ENCODE measurements around the gene WDR35. TPM values are rescaled to one million over a fixed set of nuclear protein-coding genes. Genes with fewer than 3 reads are reported as not detected.
A peak's percentile ranks its signal among the peaks of the same experiment; 100 is the strongest.

The WDR35 gene
- total and polyA plus RNA-seq, 2 donors from 2014 or later = 6.0 to 21.2 TPM

DNA sequence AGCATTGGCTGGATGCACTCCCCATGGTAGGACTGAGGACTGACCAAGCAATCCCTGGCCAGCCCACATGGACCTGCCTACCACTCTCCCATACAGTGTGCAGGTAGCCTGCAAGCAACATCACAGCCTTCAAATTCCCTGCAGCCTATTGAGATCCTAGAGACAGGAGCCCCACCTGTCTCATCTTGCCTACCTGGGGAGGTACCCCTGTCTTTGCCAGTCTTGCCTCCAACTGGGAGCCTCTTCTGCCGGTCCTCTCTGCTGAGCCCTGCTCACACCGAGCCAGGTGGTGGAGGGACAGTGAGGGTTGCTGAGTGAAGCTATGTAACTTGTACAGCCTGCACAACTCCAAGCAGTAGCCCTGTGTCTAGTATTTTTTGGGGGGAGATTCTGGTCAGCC lies 118.1 kb downstream of the WDR35 start:
- intact Hi-C loops (cut with DNase I) = no loop called here
- no peaks in the 10 kb centered on the region for H3K27me3 ChIP-seq (ENCODE audit: control insufficient read depth, insufficient read depth, low read length)
- TF ChIP-seq, protein P1, sequence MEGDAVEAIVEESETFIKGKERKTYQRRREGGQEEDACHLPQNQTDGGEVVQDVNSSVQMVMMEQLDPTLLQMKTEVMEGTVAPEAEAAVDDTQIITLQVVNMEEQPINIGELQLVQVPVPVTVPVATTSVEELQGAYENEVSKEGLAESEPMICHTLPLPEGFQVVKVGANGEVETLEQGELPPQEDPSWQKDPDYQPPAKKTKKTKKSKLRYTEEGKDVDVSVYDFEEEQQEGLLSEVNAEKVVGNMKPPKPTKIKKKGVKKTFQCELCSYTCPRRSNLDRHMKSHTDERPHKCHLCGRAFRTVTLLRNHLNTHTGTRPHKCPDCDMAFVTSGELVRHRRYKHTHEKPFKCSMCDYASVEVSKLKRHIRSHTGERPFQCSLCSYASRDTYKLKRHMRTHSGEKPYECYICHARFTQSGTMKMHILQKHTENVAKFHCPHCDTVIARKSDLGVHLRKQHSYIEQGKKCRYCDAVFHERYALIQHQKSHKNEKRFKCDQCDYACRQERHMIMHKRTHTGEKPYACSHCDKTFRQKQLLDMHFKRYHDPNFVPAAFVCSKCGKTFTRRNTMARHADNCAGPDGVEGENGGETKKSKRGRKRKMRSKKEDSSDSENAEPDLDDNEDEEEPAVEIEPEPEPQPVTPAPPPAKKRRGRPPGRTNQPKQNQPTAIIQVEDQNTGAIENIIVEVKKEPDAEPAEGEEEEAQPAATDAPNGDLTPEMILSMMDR (IDR thresholded peaks at IDR 0.05; ENCODE audit: borderline replicate concordance, extremely low read depth, insufficient read depth) = no peak
- H3K9me3 ChIP-seq (ENCODE audit: control insufficient read depth in 2 of 3, insufficient read depth in 1 of 3, low read length in 3 of 3) = no peaks in the 10 kb centered on the region
- H3K4me1 ChIP-seq (ENCODE audit: control insufficient read depth in 2 of 3, insufficient read depth in 2 of 3, low read depth in 1 of 3, low read length in 3 of 3) = no peaks in the 10 kb centered on the region
- no peak overlapping the region for H3K27ac ChIP-seq (ENCODE audit: low read depth in 2 of 2, low read length in 2 of 2)
- FAIRE-seq (no peak), DNase-seq (no peak)
- no peaks in the 10 kb centered on the region for H3K36me3 ChIP-seq (ENCODE audit: control insufficient read depth in 2 of 3, insufficient read depth in 3 of 3, low read length in 3 of 3)
- H3K9ac ChIP-seq (ENCODE audit: low read length in 3 of 3) = no peak overlapping the region
- H3K4me3 ChIP-seq (ENCODE audit: low read length in 3 of 3) = no peak overlapping the region

DNA sequence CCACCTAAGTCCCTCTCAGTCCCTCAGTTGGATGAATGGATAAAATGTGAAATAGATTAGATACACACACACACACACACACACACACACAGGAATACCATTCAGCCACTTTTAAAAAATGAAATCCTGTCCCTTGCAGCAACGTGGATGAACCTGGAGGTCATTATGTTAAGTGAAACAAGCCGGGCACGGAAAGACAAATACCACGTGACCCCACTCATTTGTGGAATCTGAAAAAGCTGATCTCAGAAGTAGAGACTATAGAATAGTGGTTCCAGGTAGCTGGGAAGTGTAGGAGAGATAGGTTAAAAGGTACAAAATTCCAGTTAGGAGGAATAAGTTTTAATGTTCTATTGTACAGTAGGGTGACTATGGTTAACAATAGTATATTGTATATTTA lies 119.1 kb downstream of the WDR35 start:
- no peak for FAIRE-seq
- intact Hi-C loops (cut with DNase I) = no loop called here
- no peaks in the 10 kb centered on the region for H3K9me3 ChIP-seq (ENCODE audit: control insufficient read depth in 2 of 3, insufficient read depth in 1 of 3, low read length in 3 of 3)
- no peak overlapping the region for H3K4me3 ChIP-seq (ENCODE audit: low read length in 3 of 3)
- TF ChIP-seq, protein P1 (IDR thresholded peaks at IDR 0.05; ENCODE audit: borderline replicate concordance, extremely low read depth, insufficient read depth) = no peak
- no peak for DNase-seq
- no peak overlapping the region for H3K9ac ChIP-seq (ENCODE audit: low read length in 3 of 3)
- H3K4me1 ChIP-seq (ENCODE audit: control insufficient read depth in 2 of 3, insufficient read depth in 2 of 3, low read depth in 1 of 3, low read length in 3 of 3) = no peaks in the 10 kb centered on the region
- H3K27ac ChIP-seq (ENCODE audit: low read depth in 2 of 2, low read length in 2 of 2) = no peak overlapping the region
- H3K27me3 ChIP-seq (ENCODE audit: control insufficient read depth, insufficient read depth, low read length) = no peaks in the 10 kb centered on the region
- no peaks in the 10 kb centered on the region for H3K36me3 ChIP-seq (ENCODE audit: control insufficient read depth in 2 of 3, insufficient read depth in 3 of 3, low read length in 3 of 3)

DNA sequence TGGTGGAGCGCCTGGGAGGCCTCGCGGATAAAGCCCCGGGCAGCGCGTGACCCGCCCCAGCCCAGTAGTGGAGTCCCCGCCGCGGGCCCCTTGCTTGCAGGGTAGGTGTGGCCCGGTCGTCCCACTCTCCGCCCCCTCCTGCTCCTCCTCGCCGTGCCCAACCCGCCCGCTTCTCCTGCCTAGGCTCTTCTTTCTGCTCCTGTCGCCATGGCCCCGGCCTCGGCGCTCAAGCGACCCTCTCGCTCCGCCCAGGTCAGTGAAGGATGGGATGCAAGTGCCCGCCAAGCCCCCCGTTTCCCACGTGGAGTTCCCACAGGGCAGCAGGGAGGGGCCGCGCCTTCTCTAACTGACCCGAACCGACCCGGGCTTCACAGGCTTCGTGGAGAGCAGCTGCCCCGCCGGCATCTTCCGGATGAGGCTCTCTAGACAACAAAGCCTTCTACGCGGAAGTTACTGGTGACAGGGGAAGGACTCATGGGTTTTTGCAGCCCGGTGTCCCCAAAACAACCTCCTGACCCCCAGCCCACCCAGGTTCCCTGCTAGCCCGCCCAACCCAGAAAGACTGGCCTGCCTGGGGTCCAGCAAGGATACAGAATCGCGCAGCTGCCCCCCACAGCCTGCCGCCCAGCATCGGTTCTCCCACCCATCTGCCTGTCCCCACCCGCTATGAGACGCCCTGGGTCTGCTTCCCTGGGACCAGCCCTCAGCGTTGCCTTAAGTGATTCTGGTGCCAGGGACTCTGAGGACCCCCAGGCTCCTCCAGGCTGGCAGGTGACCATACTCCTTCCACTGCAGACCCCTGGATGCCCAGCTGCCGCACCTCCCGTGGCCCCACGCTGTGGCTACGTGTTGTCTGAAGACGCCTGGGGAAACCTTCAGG lies 121.0 kb downstream of the WDR35 start:
- H3K4me3 ChIP-seq (ENCODE audit: low read length in 3 of 3) = peak overlapping the region; percentile 24 to 46 (median 28)
- H3K9me3 ChIP-seq (ENCODE audit: control insufficient read depth in 2 of 3, insufficient read depth in 1 of 3, low read length in 3 of 3) = no peaks in the 10 kb centered on the region
- H3K9ac ChIP-seq (ENCODE audit: low read length in 3 of 3) = peak overlapping the region in 1 of 3 donors; percentile 19
- intact Hi-C loops (cut with DNase I) = loop anchor here (10.0 kb wide), 1 partner anchor 504 kb away; no protein-coding TSS in a partner anchor
- TF ChIP-seq, protein P1 (IDR thresholded peaks at IDR 0.05; ENCODE audit: borderline replicate concordance, extremely low read depth, insufficient read depth) = no peak
- DNase-seq (peak; percentile 77 to 87 (median 85)), FAIRE-seq (no peak)
- no peaks in the 10 kb centered on the region for H3K27me3 ChIP-seq (ENCODE audit: control insufficient read depth, insufficient read depth, low read length)
- no peaks in the 10 kb centered on the region for H3K36me3 ChIP-seq (ENCODE audit: control insufficient read depth in 2 of 3, insufficient read depth in 3 of 3, low read length in 3 of 3)
- H3K27ac ChIP-seq (ENCODE audit: low read depth in 2 of 2, low read length in 2 of 2) = no peak overlapping the region
- no peaks in the 10 kb centered on the region for H3K4me1 ChIP-seq (ENCODE audit: control insufficient read depth in 2 of 3, insufficient read depth in 2 of 3, low read depth in 1 of 3, low read length in 3 of 3)
